Activated CD8-positive, alpha-beta memory T cell treated with anti-CD3 and anti-CD28 coated beads for 24 hours (primary cell): ENCODE measurements around the gene C2orf66.

Source experiments
- DNase-seq: peaks from one replicate; pipeline ENCODE4 v3.0.0-alpha.2; 2020

The C2orf66 gene

DNA sequence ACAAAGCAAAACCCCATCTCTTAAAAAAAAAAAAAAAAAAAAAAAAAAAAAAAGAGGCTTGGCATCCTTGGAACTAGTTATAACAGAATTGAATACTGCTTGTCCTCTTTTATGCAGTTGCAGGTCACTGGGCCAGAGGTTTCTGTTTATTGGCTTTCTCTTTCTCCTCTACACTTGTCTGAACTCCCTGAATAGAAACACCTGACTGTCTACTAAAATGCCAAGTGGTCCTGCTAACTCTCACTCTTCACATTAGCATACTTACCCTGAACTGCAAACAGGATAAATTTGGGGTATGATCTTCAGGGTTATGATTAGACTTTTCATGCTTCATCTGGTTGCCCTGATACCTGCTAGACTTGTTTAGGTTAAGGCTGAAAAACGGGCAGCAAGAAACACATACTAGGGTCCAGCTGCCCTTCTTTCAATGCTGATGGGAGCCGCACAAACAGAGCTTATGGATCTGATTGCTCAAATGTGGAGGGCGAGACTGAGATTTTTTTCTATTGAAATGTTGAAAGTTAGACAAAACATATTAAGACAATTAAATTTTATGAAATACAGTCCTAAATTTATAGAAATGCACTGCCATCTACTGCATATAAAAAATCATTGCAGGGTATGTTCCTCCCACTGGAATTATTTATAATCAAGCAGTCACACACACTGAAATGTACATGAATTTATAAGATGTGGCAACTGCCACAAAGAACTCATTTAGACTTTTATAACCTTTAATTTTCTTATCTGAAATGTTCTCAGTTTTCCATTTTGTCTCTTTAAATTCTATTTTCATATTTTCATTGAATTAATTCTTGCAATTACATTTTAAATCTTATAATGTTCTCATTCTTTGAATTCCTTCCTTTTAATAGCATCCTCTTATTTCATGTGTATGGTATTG is 50.4 kb downstream of the C2orf66 start:
- no peak for DNase-seq
